Lower leg skin (tissue), 4 donors: Measurements from ENCODE around the gene STK17B. TPM values are rescaled to one million over a fixed set of nuclear protein-coding genes. Genes with fewer than 3 reads are reported as not detected.

ENCODE experiments used
- DNase-seq, 2 donors: peaks; one replicate each; pipeline ENCODE4 v3.0.0-alpha.2; 2019; ENCODE audit warnings: low spot score in 2 of 2
- H3K4me3 ChIP-seq: fragments of 200-600 bp; sonication (generic); 2 replicates; pipeline ENCODE4 v1.5.1; 2017; ENCODE audit warnings: mild to moderate bottlenecking, low read depth; ENCODE audit not compliant: poor library complexity, severe bottlenecking
- CTCF ChIP-seq, 3 donors: fragments of 450-650 bp; IDR thresholded peaks; one replicate each; pipeline ENCODE4 v1.5.1; 2016; ENCODE audit warnings: antibody characterized with exemption in 3 of 3, mild to moderate bottlenecking in 3 of 3, moderate library complexity in 2 of 3
- POLR2A ChIP-seq, 2 donors: fragments of 450-650 bp; IDR thresholded peaks; one replicate each; pipeline ENCODE4 v1.6.1; 2016 to 2017; ENCODE audit warnings: antibody characterized with exemption in 2 of 2, mild to moderate bottlenecking in 1 of 2, moderate library complexity in 1 of 2
- WGBS, 2 donors: methylation state at CpG; one replicate each; pipeline ENCODE4 v1.1.5; 2018; 5-methylcytosine and 5-hydroxymethylcytosine counted together
- intact Hi-C: fragments of 100-400 bp; cut with DNase I; formaldehyde crosslinking; loops from one replicate; pipeline ENCODE4 v1.15.0; 2023; ENCODE audit warnings: low total_unique reads
- total RNA-seq, 4 donors: library from RNA; depleted of rRNA; stranded (reverse); fragments of >200 nt; gene quantifications; one replicate each; pipeline ENCODE4 v1.1.0, GENCODE V29; 2016

STK17B gene
- total RNA-seq, 4 donors from 2014 or later, result 25.4 to 42.0 (median 35.5) TPM

GRCh38 chr2:196169516-196169915, 1.9 kb downstream of the STK17B start:
- WGBS, 2 donors, result 45 to 51% methylated on average over 5 of the region's 5 CpGs
- DNase-seq, result no peak
- TF ChIP-seq CTCF (IDR thresholded peaks at IDR 0.05) (no peak), POLR2A (IDR thresholded peaks at IDR 0.05) (no peak)
- intact Hi-C loops, result no loop called here
- no peak overlapping the region for H3K4me3 ChIP-seq

GRCh38 chr2:196168181-196168580, 3.2 kb downstream of the STK17B start:
- intact Hi-C loops, result no loop called here
- no peak for DNase-seq
- 54 to 59% methylated on average over 4 of the region's 4 CpGs for WGBS, 2 donors
- no peak overlapping the region for H3K4me3 ChIP-seq
- TF ChIP-seq POLR2A (IDR thresholded peaks at IDR 0.05) (no peak), CTCF (IDR thresholded peaks at IDR 0.05) (no peak)

DNA sequence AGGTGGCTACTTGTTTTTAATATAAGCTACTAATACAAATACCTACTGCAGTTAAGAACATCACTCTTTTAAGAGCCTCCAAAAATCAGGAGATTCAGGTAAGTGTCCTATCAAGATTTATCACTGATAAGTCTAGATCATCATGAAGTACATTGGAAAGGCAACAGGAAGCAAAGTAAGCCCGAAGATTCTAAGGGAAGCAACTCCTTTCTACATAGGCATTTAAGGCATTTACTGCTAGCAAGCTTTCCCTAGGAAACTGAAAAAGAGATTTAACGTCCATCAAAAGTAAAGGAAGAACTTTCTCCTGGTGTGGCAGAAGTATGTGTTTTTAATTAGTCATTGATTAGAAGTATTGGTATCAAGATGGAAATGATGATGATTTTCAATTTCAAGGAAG, 3.7 kb downstream of the STK17B start:
- WGBS, 2 donors, result 52 to 61% methylated on average over 2 of the region's 2 CpGs
- intact Hi-C loops, result no loop called here
- TF ChIP-seq POLR2A (IDR thresholded peaks at IDR 0.05) (no peak), CTCF (IDR thresholded peaks at IDR 0.05) (no peak)
- DNase-seq, result no peak
- no peak overlapping the region for H3K4me3 ChIP-seq

GRCh38 chr2:196166876-196167275, 4.5 kb downstream of the STK17B start:
- no peak overlapping the region for H3K4me3 ChIP-seq
- whole genome bisulfite sequencing, 2 donors, result 46 to 71% methylated on average over 1 of the region's 1 CpG
- intact Hi-C loops, result no loop called here
- TF ChIP-seq POLR2A (IDR thresholded peaks at IDR 0.05) (no peak), CTCF (IDR thresholded peaks at IDR 0.05) (no peak)
- DNase-seq, result no peak

- intact Hi-C loops, result no loop called here
- TF ChIP-seq CTCF (IDR thresholded peaks at IDR 0.05), result no peak
- TF ChIP-seq POLR2A (IDR thresholded peaks at IDR 0.05), result no peak
- WGBS, 2 donors, result 68 to 84% methylated on average over 4 of the region's 4 CpGs
- no peak for DNase-seq
- no peak overlapping the region for H3K4me3 ChIP-seq
These were observed 6.4 kb downstream of the STK17B start for GRCh38 chr2:196165016-196165415.

- no peak overlapping the region for H3K4me3 ChIP-seq
- no peak for TF ChIP-seq POLR2A (IDR thresholded peaks at IDR 0.05)
- TF ChIP-seq CTCF (IDR thresholded peaks at IDR 0.05), result no peak
These were observed 8.1 kb downstream of the STK17B start for GRCh38 chr2:196163285-196163684.

More at GRCh38 chr2:196163285-196163684, 8.1 kb downstream of the STK17B start:
- 59 to 70% methylated on average over 4 of the region's 4 CpGs for WGBS, 2 donors
- no peak for DNase-seq
- intact Hi-C loops, result no loop called here
